Measurements from ENCODE around the gene ATAT1.

The ATAT1 gene

GRCh38 chr6:30681766-30682142 lies 55.1 kb downstream of the ATAT1 start:
- ATAC-seq (no peak), DNase-seq (no peak)
- Mint-ChIP-seq H3K36me3 (ENCODE audit: low read depth) (peaks cover 83% of the 10 kb centered on the region), H3K27me3 (no peaks in the 10 kb centered on the region), H3K4me3 (peak overlapping the region; percentile 100), H3K27ac (peak overlapping the region; percentile 98), H3K4me1 (peaks cover 38% of the 10 kb centered on the region), H3K9me3 (no peaks in the 10 kb centered on the region)

GRCh38 chr6:30682143-30683117 lies 55.8 kb downstream of the ATAT1 start:
- H3K4me1 Mint-ChIP-seq: peaks cover 36% of the 10 kb centered on the region
- H3K4me3 Mint-ChIP-seq: peak overlapping the region; percentile 100
- H3K36me3 Mint-ChIP-seq (ENCODE audit: low read depth): peaks cover 79% of the 10 kb centered on the region
- no peaks in the 10 kb centered on the region for H3K27me3 Mint-ChIP-seq
- no peaks in the 10 kb centered on the region for H3K9me3 Mint-ChIP-seq
- H3K27ac Mint-ChIP-seq: peak overlapping the region; percentile 98
- DNase-seq (peak; percentile 88), ATAC-seq (peak; percentile 70)

- Mint-ChIP-seq H3K36me3 (ENCODE audit: low read depth) (peaks cover 75% of the 10 kb centered on the region), H3K27ac (peak overlapping the region; percentile 98), H3K4me1 (peaks cover 42% of the 10 kb centered on the region), H3K27me3 (no peaks in the 10 kb centered on the region), H3K4me3 (peak overlapping the region; percentile 100), H3K9me3 (no peaks in the 10 kb centered on the region)
- no peak for ATAC-seq
- DNase-seq: peak; percentile 19
These were observed 56.7 kb downstream of the ATAT1 start for GRCh38 chr6:30683183-30683979.

GRCh38 chr6:30683980-30684338 lies 57.3 kb downstream of the ATAT1 start:
- Mint-ChIP-seq H3K27ac (peak overlapping the region; percentile 98), H3K4me3 (peak overlapping the region; percentile 100), H3K4me1 (peaks cover 43% of the 10 kb centered on the region), H3K27me3 (no peaks in the 10 kb centered on the region), H3K9me3 (no peaks in the 10 kb centered on the region), H3K36me3 (ENCODE audit: low read depth) (peaks cover 69% of the 10 kb centered on the region)
- no peak for DNase-seq
- ATAC-seq: no peak

GRCh38 chr6:30684386-30685156 lies 57.9 kb downstream of the ATAT1 start:
- Mint-ChIP-seq H3K4me1 (peaks cover 43% of the 10 kb centered on the region), H3K4me3 (peak overlapping the region; percentile 100), H3K27me3 (no peaks in the 10 kb centered on the region), H3K9me3 (no peaks in the 10 kb centered on the region), H3K27ac (peak overlapping the region; percentile 99), H3K36me3 (ENCODE audit: low read depth) (peaks cover 64% of the 10 kb centered on the region)
- peak; percentile 63 for DNase-seq
- no peak for ATAC-seq

GRCh38 chr6:30685157-30686008 lies 58.7 kb downstream of the ATAT1 start:
- H3K27me3 Mint-ChIP-seq: no peaks in the 10 kb centered on the region
- no peak for ATAC-seq
- H3K4me3 Mint-ChIP-seq: peak overlapping the region; percentile 100
- H3K9me3 Mint-ChIP-seq: no peaks in the 10 kb centered on the region
- peaks cover 56% of the 10 kb centered on the region for H3K36me3 Mint-ChIP-seq (ENCODE audit: low read depth)
- H3K27ac Mint-ChIP-seq: peak overlapping the region; percentile 99
- peaks cover 43% of the 10 kb centered on the region for H3K4me1 Mint-ChIP-seq
- DNase-seq: peak; percentile 29

GRCh38 chr6:30686009-30686907 lies 59.6 kb downstream of the ATAT1 start, which contains the start of gene PPP1R18:
Gene PPP1R18 (minus strand): TSS chr6:30686645. CDS start chr6:30686018, 627 bp downstream.
- Mint-ChIP-seq H3K27ac (peak within 1 kb of the TSS; percentile 99), H3K9me3 (no peaks in the 10 kb centered on the region), H3K36me3 (ENCODE audit: low read depth) (peaks cover 47% of the 10 kb centered on the region), H3K27me3 (no peaks in the 10 kb centered on the region), H3K4me3 (peak within 1 kb of the TSS; percentile 100), H3K4me1 (peaks cover 44% of the 10 kb centered on the region)
- DNase-seq (peak; percentile 88), ATAC-seq (peak; percentile 34)

GRCh38 chr6:30686908-30687658 lies 60.4 kb downstream of the ATAT1 start:
- Mint-ChIP-seq H3K4me3 (peak overlapping the region; percentile 100), H3K27me3 (no peaks in the 10 kb centered on the region), H3K9me3 (no peaks in the 10 kb centered on the region), H3K27ac (peak overlapping the region; percentile 99), H3K36me3 (ENCODE audit: low read depth) (peaks cover 40% of the 10 kb centered on the region), H3K4me1 (peaks cover 47% of the 10 kb centered on the region)
- ATAC-seq: peak; percentile 33
- DNase-seq: peak; percentile 89

GRCh38 chr6:30687659-30688431 lies 61.2 kb downstream of the ATAT1 start:
- ATAC-seq: no peak
- DNase-seq: no peak
- peaks cover 32% of the 10 kb centered on the region for H3K36me3 Mint-ChIP-seq (ENCODE audit: low read depth)
- H3K4me3 Mint-ChIP-seq: peak overlapping the region; percentile 100
- H3K27ac Mint-ChIP-seq: peak overlapping the region; percentile 99
- H3K27me3 Mint-ChIP-seq: no peaks in the 10 kb centered on the region
- H3K4me1 Mint-ChIP-seq: peaks cover 42% of the 10 kb centered on the region
- no peaks in the 10 kb centered on the region for H3K9me3 Mint-ChIP-seq

GRCh38 chr6:30688569-30688968 lies 61.9 kb downstream of the ATAT1 start:
- peak overlapping the region; percentile 99 for H3K27ac Mint-ChIP-seq
- peaks cover 42% of the 10 kb centered on the region for H3K4me1 Mint-ChIP-seq
- H3K9me3 Mint-ChIP-seq: no peaks in the 10 kb centered on the region
- no peak for ATAC-seq
- no peaks in the 10 kb centered on the region for H3K27me3 Mint-ChIP-seq
- H3K4me3 Mint-ChIP-seq: peak overlapping the region; percentile 100
- no peak for DNase-seq
- H3K36me3 Mint-ChIP-seq (ENCODE audit: low read depth): peaks cover 25% of the 10 kb centered on the region

GRCh38 chr6:30689022-30689865 lies 62.6 kb downstream of the ATAT1 start:
- no peaks in the 10 kb centered on the region for H3K27me3 Mint-ChIP-seq
- peaks cover 42% of the 10 kb centered on the region for H3K4me1 Mint-ChIP-seq
- ATAC-seq (no peak), DNase-seq (no peak)
- peak overlapping the region; percentile 35 for H3K27ac Mint-ChIP-seq
- H3K4me3 Mint-ChIP-seq: peak overlapping the region; percentile 89
- no peaks in the 10 kb centered on the region for H3K9me3 Mint-ChIP-seq
- peaks cover 18% of the 10 kb centered on the region for H3K36me3 Mint-ChIP-seq (ENCODE audit: low read depth)

All from activated naive CD8-positive, alpha-beta T cell treated with anti-CD3 and anti-CD28 coated beads, Interleukin-2, amount 50 U/mL, for 24 hours (primary cell).